ENCODE data around the gene PPP1R12B.

PPP1R12B gene

DNA sequence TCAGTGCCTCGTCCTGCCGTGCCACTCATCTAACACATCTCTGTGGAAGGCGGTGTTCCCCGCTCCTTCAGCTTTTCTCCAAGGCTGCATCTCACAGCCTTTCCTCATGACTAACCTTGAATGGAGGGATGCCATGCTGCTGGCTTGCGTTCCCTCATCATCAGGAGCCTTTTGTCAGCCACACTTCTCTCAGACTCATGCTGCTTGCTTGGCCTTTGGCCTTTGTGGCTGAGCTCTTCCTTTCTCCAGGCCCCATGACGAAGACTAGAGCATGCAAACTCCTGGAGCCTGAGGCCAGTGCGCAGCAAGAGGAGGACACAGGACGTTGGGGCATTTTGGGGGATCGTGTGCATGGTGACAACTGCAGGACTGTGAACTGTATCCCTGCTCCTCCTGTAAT is 291.0 kb downstream of the PPP1R12B start:
- DNase-seq: no peak

DNA sequence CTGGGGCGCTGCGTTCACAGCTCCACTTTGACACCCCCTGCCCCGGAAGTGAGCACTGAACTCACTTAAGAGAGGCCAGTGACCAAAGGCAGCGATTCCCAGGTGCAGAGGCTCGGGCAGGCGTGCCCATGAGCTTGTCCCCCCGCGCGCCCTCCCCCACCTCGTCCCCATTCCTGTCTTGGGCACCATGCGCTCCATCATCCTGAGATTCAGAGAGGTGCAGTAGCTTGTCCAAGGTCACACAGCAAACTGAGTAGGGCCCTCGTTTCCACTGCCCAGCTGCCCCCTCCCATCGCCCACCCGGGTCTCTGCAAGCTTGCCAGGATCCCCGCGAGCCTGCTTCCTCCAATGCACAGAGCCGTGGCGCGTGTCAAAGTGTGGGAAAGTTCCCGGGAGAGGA is 293.7 kb downstream of the PPP1R12B start:
- no peak for DNase-seq
